Measurements from ENCODE around the gene FRMD1. TPM values are rescaled to one million over a fixed set of nuclear protein-coding genes. Genes with fewer than 3 reads are reported as not detected.

Gene FRMD1
- total RNA-seq, 6 donors from 2014 or later, result not detected

GRCh38 chr6:168025831-168026710, 52.9 kb downstream of the FRMD1 start:
- Histone ChIP-seq H3K4me3 (no peak overlapping the region), H3K36me3 (no peaks in the 10 kb centered on the region), H3K4me1 (peaks cover 0 to 9% (median 7%) of the 10 kb centered on the region in 4 donors), H3K27me3 (no peaks in the 10 kb centered on the region), H3K9me3 (no peaks in the 10 kb centered on the region), H3K27ac (no peak overlapping the region)
- DNase-seq (no peak), ATAC-seq (ENCODE audit: low FRiP score in 2 of 2) (no peak)
- TF ChIP-seq POLR2A (IDR thresholded peaks at IDR 0.05), result no peak
- TF ChIP-seq EP300 (IDR thresholded peaks at IDR 0.05), result no peak
- TF ChIP-seq CTCF (IDR thresholded peaks at IDR 0.05), result no peak
- TF ChIP-seq POLR2AphosphoS5 (IDR thresholded peaks at IDR 0.05), result no peak
- 81 to 88% methylated on average over 20 of the region's 20 CpGs for WGBS, 2 donors

GRCh38 chr6:168024951-168025510, 54.0 kb downstream of the FRMD1 start:
- ATAC-seq (ENCODE audit: low FRiP score in 2 of 2), result no peak
- Histone ChIP-seq H3K9me3 (no peaks in the 10 kb centered on the region), H3K4me3 (no peak overlapping the region), H3K27me3 (no peaks in the 10 kb centered on the region), H3K4me1 (peaks cover 0 to 2% (median 0%) of the 10 kb centered on the region in 4 donors), H3K36me3 (no peaks in the 10 kb centered on the region), H3K27ac (no peak overlapping the region)
- DNase-seq, result no peak
- TF ChIP-seq EP300 (IDR thresholded peaks at IDR 0.05) (no peak), POLR2A (IDR thresholded peaks at IDR 0.05) (no peak), POLR2AphosphoS5 (IDR thresholded peaks at IDR 0.05) (no peak), CTCF (IDR thresholded peaks at IDR 0.05) (no peak)
- WGBS, 2 donors, result 84 to 87% methylated on average over 18 of the region's 18 CpGs

GRCh38 chr6:168022488-168023321, 56.3 kb downstream of the FRMD1 start:
- Histone ChIP-seq H3K4me3 (no peak overlapping the region), H3K4me1 (peaks cover 0 to 2% (median 0%) of the 10 kb centered on the region in 4 donors), H3K27ac (no peak overlapping the region), H3K27me3 (no peaks in the 10 kb centered on the region), H3K36me3 (no peaks in the 10 kb centered on the region), H3K9me3 (no peaks in the 10 kb centered on the region)
- no peak for DNase-seq
- TF ChIP-seq POLR2AphosphoS5 (IDR thresholded peaks at IDR 0.05) (no peak), EP300 (IDR thresholded peaks at IDR 0.05) (no peak), POLR2A (IDR thresholded peaks at IDR 0.05) (no peak), CTCF (IDR thresholded peaks at IDR 0.05) (no peak)
- no peak for ATAC-seq (ENCODE audit: low FRiP score in 2 of 2)
- 84 to 87% methylated on average over 7 of the region's 7 CpGs for WGBS, 2 donors

DNA sequence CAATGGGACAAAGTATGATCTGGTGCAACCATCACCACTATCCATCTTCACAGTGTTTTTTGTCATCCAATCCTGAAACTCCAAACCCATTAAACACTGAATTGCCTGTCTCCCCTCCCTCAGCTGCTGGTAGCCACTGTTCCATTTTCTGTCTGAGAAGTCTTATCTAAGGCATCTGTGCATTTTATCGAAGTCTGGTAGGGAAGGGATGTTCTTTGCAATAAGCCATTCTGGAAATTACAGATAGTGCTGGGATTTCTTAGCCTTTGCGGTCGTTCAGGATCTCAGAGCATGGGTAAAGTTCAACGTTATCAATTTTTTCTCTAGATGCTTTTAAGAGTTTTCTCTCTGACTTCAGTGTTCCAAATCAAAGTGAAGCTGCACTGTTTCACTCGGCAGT, 57.4 kb downstream of the FRMD1 start:
- H3K27me3 ChIP-seq, result no peaks in the 10 kb centered on the region
- no peaks in the 10 kb centered on the region for H3K9me3 ChIP-seq
- TF ChIP-seq POLR2A (IDR thresholded peaks at IDR 0.05) (no peak), CTCF (IDR thresholded peaks at IDR 0.05) (no peak), POLR2AphosphoS5 (IDR thresholded peaks at IDR 0.05) (no peak), EP300 (IDR thresholded peaks at IDR 0.05) (no peak)
- no peak overlapping the region for H3K4me3 ChIP-seq
- no peak overlapping the region for H3K27ac ChIP-seq
- H3K4me1 ChIP-seq, result peaks cover 0 to 2% (median 0%) of the 10 kb centered on the region in 4 donors
- ATAC-seq (ENCODE audit: low FRiP score in 2 of 2) (no peak), DNase-seq (no peak)
- H3K36me3 ChIP-seq, result no peaks in the 10 kb centered on the region
- 78 to 82% methylated on average over 5 of the region's 5 CpGs for WGBS, 2 donors

All from upper lobe of left lung (tissue), 6 donors.